HepG2 (cell line): Measurements from ENCODE around the gene ABCC3. TPM values are rescaled to one million over a fixed set of nuclear protein-coding genes. Genes with fewer than 3 reads are reported as not detected.

Source experiments
- DR1 ChIP-seq: sonication (generic); formaldehyde crosslinking; IDR thresholded peaks from 2 replicates; pipeline ENCODE4 v1.8.0; 2021; ENCODE audit warnings: mild to moderate bottlenecking, missing genetic modification reagents, inconsistent platforms
- ELF4 ChIP-seq: sonication (generic); formaldehyde crosslinking; IDR thresholded peaks from 2 replicates; pipeline ENCODE4 v1.5.0; 2020; ENCODE audit warnings: missing genetic modification reagents, mild to moderate bottlenecking, moderate library complexity, borderline replicate concordance
- FOXK2 ChIP-seq: fragments of 450-650 bp; IDR thresholded peaks from 2 replicates; pipeline ENCODE4 v1.6.1; 2016
- KDM3A ChIP-seq: IDR thresholded peaks from 2 replicates; pipeline ENCODE4 v1.6.1; 2018; ENCODE audit warnings: low read depth, missing compliant biosample characterization
- POGZ ChIP-seq: sonication (generic); formaldehyde crosslinking; IDR thresholded peaks from 2 replicates; pipeline ENCODE4 v1.4.0; 2020; ENCODE audit warnings: mild to moderate bottlenecking, missing genetic modification reagents
- RFX5 ChIP-seq: IDR thresholded peaks from 2 replicates; pipeline ENCODE4 v1.6.1; 2011; ENCODE audit warnings: low read depth, low read length, improper control_type of control experiment
- ZNF431 ChIP-seq: sonication (generic); formaldehyde crosslinking; IDR thresholded peaks from 2 replicates; pipeline ENCODE4 v1.9.0; 2022; ENCODE audit warnings: missing genetic modification reagents, low read depth, mild to moderate bottlenecking, borderline replicate concordance
- polyA plus RNA-seq, 8 experiments: library from polyadenylated mRNA; depleted of rRNA in 3 of 8; stranded (reverse) in 7 of 8; unstranded in 1 of 8; fragments of >200 nt; fragmentation: Illumina TruSeq in 4 of 8; extraction: Trizol in 4 of 8; gene quantifications; 2 replicates each; pipeline versions ENCODE4 v1.2.1 to v1.2.3, GENCODE V29; 2011 to 2016; ENCODE audit warnings: low read depth in 4 of 8, missing spikeins in 1 of 8, mixed read lengths in 1 of 8; ENCODE audit not compliant: insufficient read depth in 1 of 8
- total RNA-seq, 5 experiments: library from RNA; depleted of rRNA; stranded (reverse); fragments of >200 nt; fragmentation: Illumina TruSeq; extraction: Trizol; gene quantifications; 2 replicates each; pipeline ENCODE4 v1.2.3, GENCODE V29; 2016; ENCODE audit warnings: low read depth in 1 of 5
- TF ChIP-seq, protein P1 (sequence below): sonication (generic); formaldehyde crosslinking; IDR thresholded peaks from 2 replicates; pipeline ENCODE4 v1.9.0; 2021; ENCODE audit warnings: mild to moderate bottlenecking, missing genetic modification reagents
- TF ChIP-seq, protein P2 (sequence below): sonication (generic); formaldehyde crosslinking; IDR thresholded peaks from 2 replicates; pipeline ENCODE4 v1.4.0; 2020; ENCODE audit warnings: missing genetic modification reagents, borderline replicate concordance
- TF ChIP-seq, protein P3 (sequence below): sonication (generic); formaldehyde crosslinking; IDR thresholded peaks from 2 replicates; pipeline ENCODE4 v1.4.0; 2020; ENCODE audit warnings: mild to moderate bottlenecking, low read depth, missing genetic modification reagents
- TF ChIP-seq, protein P4 (sequence below): sonication (generic); formaldehyde crosslinking; IDR thresholded peaks from 2 replicates; pipeline ENCODE4 v1.9.0; 2021; ENCODE audit warnings: missing genetic modification reagents, borderline replicate concordance
- TF ChIP-seq, protein P5 (sequence below): sonication (generic); formaldehyde crosslinking; IDR thresholded peaks from 2 replicates; pipeline ENCODE4 v1.8.0; 2022; ENCODE audit warnings: mild to moderate bottlenecking, missing genetic modification reagents; ENCODE audit not compliant: insufficient replicate concordance
- TF ChIP-seq, protein P6 (sequence below): sonication (generic); formaldehyde crosslinking; IDR thresholded peaks from 2 replicates; pipeline ENCODE4 v1.4.0; 2020; ENCODE audit warnings: mild to moderate bottlenecking, missing genetic modification reagents

The ABCC3 gene
- total and polyA plus RNA-seq, 2 of the 13 experiments (the other 11 are each of a cell fraction or from before 2014, with no cell fraction given), result 25.2 to 50.7 TPM

DNA sequence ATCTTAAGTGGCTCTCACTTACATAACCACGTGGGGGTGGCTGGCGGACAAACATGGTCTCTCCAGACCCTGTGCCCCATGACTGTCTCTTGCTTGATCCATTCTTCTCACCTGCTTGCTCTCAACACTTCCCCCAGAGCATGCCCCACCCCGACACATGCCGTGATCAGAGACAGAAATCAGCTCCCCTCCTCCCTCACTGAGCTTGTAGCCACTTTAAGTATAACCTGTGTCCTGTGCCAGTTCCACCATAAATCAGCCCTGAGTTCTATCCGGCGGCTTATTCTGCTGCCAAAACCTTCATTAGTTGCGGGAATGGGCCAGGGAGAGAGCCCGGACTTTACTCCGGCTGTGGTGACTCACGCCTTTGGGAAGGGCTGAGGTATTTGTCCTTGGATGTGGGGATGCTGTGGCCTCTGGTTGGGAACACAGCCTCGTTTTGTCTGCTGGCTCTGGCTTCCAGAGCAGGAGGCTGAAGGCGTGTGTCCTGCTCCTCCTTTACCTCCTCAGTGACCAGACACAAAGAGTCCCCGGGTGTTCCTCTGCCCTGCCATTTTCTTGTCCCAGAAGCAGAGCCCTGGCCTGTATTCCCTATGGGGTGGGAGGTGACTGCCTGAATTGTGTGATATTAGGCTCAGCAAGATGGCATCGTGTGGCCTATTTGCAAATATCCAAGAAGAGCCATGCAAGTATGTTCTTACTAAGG is 52.0 kb downstream of the ABCC3 start (continued):
- TF ChIP-seq, protein P1, sequence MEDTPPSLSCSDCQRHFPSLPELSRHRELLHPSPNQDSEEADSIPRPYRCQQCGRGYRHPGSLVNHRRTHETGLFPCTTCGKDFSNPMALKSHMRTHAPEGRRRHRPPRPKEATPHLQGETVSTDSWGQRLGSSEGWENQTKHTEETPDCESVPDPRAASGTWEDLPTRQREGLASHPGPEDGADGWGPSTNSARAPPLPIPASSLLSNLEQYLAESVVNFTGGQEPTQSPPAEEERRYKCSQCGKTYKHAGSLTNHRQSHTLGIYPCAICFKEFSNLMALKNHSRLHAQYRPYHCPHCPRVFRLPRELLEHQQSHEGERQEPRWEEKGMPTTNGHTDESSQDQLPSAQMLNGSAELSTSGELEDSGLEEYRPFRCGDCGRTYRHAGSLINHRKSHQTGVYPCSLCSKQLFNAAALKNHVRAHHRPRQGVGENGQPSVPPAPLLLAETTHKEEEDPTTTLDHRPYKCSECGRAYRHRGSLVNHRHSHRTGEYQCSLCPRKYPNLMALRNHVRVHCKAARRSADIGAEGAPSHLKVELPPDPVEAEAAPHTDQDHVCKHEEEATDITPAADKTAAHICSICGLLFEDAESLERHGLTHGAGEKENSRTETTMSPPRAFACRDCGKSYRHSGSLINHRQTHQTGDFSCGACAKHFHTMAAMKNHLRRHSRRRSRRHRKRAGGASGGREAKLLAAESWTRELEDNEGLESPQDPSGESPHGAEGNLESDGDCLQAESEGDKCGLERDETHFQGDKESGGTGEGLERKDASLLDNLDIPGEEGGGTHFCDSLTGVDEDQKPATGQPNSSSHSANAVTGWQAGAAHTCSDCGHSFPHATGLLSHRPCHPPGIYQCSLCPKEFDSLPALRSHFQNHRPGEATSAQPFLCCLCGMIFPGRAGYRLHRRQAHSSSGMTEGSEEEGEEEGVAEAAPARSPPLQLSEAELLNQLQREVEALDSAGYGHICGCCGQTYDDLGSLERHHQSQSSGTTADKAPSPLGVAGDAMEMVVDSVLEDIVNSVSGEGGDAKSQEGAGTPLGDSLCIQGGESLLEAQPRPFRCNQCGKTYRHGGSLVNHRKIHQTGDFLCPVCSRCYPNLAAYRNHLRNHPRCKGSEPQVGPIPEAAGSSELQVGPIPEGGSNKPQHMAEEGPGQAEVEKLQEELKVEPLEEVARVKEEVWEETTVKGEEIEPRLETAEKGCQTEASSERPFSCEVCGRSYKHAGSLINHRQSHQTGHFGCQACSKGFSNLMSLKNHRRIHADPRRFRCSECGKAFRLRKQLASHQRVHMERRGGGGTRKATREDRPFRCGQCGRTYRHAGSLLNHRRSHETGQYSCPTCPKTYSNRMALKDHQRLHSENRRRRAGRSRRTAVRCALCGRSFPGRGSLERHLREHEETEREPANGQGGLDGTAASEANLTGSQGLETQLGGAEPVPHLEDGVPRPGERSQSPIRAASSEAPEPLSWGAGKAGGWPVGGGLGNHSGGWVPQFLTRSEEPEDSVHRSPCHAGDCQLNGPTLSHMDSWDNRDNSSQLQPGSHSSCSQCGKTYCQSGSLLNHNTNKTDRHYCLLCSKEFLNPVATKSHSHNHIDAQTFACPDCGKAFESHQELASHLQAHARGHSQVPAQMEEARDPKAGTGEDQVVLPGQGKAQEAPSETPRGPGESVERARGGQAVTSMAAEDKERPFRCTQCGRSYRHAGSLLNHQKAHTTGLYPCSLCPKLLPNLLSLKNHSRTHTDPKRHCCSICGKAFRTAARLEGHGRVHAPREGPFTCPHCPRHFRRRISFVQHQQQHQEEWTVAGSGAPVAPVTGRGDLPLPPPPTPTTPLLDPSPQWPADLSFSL (CRISPR knock-in tag), result no peak
- TF ChIP-seq, protein P2, sequence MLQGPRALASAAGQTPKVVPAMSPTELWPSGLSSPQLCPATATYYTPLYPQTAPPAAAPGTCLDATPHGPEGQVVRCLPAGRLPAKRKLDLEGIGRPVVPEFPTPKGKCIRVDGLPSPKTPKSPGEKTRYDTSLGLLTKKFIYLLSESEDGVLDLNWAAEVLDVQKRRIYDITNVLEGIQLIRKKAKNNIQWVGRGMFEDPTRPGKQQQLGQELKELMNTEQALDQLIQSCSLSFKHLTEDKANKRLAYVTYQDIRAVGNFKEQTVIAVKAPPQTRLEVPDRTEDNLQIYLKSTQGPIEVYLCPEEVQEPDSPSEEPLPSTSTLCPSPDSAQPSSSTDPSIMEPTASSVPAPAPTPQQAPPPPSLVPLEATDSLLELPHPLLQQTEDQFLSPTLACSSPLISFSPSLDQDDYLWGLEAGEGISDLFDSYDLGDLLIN, result no peak
- 0 out of 2 replicates have a peak, but pooled peaks have one; percentile 6 for TF ChIP-seq RFX5
- TF ChIP-seq, protein P3, sequence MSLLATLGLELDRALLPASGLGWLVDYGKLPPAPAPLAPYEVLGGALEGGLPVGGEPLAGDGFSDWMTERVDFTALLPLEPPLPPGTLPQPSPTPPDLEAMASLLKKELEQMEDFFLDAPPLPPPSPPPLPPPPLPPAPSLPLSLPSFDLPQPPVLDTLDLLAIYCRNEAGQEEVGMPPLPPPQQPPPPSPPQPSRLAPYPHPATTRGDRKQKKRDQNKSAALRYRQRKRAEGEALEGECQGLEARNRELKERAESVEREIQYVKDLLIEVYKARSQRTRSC, result no peak
- TF ChIP-seq, protein P4, sequence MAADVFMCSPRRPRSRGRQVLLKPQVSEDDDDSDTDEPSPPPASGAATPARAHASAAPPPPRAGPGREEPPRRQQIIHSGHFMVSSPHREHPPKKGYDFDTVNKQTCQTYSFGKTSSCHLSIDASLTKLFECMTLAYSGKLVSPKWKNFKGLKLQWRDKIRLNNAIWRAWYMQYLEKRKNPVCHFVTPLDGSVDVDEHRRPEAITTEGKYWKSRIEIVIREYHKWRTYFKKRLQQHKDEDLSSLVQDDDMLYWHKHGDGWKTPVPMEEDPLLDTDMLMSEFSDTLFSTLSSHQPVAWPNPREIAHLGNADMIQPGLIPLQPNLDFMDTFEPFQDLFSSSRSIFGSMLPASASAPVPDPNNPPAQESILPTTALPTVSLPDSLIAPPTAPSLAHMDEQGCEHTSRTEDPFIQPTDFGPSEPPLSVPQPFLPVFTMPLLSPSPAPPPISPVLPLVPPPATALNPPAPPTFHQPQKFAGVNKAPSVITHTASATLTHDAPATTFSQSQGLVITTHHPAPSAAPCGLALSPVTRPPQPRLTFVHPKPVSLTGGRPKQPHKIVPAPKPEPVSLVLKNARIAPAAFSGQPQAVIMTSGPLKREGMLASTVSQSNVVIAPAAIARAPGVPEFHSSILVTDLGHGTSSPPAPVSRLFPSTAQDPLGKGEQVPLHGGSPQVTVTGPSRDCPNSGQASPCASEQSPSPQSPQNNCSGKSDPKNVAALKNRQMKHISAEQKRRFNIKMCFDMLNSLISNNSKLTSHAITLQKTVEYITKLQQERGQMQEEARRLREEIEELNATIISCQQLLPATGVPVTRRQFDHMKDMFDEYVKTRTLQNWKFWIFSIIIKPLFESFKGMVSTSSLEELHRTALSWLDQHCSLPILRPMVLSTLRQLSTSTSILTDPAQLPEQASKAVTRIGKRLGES (CRISPR knock-in tag), result no peak
- TF ChIP-seq, protein P5, sequence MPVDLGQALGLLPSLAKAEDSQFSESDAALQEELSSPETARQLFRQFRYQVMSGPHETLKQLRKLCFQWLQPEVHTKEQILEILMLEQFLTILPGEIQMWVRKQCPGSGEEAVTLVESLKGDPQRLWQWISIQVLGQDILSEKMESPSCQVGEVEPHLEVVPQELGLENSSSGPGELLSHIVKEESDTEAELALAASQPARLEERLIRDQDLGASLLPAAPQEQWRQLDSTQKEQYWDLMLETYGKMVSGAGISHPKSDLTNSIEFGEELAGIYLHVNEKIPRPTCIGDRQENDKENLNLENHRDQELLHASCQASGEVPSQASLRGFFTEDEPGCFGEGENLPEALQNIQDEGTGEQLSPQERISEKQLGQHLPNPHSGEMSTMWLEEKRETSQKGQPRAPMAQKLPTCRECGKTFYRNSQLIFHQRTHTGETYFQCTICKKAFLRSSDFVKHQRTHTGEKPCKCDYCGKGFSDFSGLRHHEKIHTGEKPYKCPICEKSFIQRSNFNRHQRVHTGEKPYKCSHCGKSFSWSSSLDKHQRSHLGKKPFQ (CRISPR knock-in tag), result peak; percentile 44
- peak; percentile 83; the same call in 1 of the 2 replicates for TF ChIP-seq ZNF431
- TF ChIP-seq KDM3A, result peak; percentile 68; the same call in 1 of the 2 replicates
- TF ChIP-seq, protein P6, sequence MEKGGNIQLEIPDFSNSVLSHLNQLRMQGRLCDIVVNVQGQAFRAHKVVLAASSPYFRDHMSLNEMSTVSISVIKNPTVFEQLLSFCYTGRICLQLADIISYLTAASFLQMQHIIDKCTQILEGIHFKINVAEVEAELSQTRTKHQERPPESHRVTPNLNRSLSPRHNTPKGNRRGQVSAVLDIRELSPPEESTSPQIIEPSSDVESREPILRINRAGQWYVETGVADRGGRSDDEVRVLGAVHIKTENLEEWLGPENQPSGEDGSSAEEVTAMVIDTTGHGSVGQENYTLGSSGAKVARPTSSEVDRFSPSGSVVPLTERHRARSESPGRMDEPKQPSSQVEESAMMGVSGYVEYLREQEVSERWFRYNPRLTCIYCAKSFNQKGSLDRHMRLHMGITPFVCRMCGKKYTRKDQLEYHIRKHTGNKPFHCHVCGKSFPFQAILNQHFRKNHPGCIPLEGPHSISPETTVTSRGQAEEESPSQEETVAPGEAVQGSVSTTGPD, result peak; percentile 98
- TF ChIP-seq FOXK2, result 0 out of 2 replicates have a peak, but pooled peaks have one; percentile 46
- TF ChIP-seq DR1, result peak; percentile 84
- TF ChIP-seq ELF4 (CRISPR knock-in tag), result no peak; the same call in 1 of the 2 replicates
- TF ChIP-seq POGZ (CRISPR knock-in tag), result peak; percentile 35; the same call in 1 of the 2 replicates
